H1 (cell line): ENCODE data around the gene SEC61G. TPM values are rescaled to one million over a fixed set of nuclear protein-coding genes. Genes with fewer than 3 reads are reported as not detected.

Experiments
- CTBP2 ChIP-seq: IDR thresholded peaks from 2 replicates; pipeline ENCODE4 v1.7.0; 2011; ENCODE audit warnings: borderline replicate concordance, mild to moderate bottlenecking, moderate library complexity, mixed read lengths, low read length; ENCODE audit not compliant: insufficient read depth, insufficient read length
- EP300 ChIP-seq, 2 experiments: IDR thresholded peaks; 1 replicate in 1 of 2; 2 replicates in 1 of 2; pipeline ENCODE4 v1.6.1; 2011 to 2012; ENCODE audit warnings: low read depth in 2 of 2, low read length in 2 of 2, mild to moderate bottlenecking in 2 of 2, borderline replicate concordance in 1 of 2, inconsistent platforms in 1 of 2, moderate library complexity in 1 of 2
- MAFK ChIP-seq: IDR thresholded peaks from 2 replicates; pipeline ENCODE4 v1.6.1; 2012; ENCODE audit warnings: low read depth, mild to moderate bottlenecking, improper control_type of control experiment, low read length
- MAX ChIP-seq: IDR thresholded peaks from 2 replicates; pipeline ENCODE4 v1.6.1; 2012; ENCODE audit warnings: inconsistent platforms
- RNF2 ChIP-seq: fragments of 200-900, 300-1000 bp; sonication (generic); IDR thresholded peaks from 2 replicates; pipeline ENCODE4 v1.7.1; 2016; ENCODE audit warnings: borderline replicate concordance, low read depth, mild to moderate bottlenecking, antibody characterized with exemption, low read length; ENCODE audit not compliant: poor library complexity, severe bottlenecking; ENCODE audit errors: missing control alignments
- polyA plus RNA-seq, 7 experiments: library from polyadenylated mRNA; depleted of rRNA in 3 of 7; stranded (reverse) in 5 of 7; unstranded in 2 of 7; fragments of >200 nt in 5 of 7; fragments of 200-250 nt in 2 of 7; gene quantifications; 1 replicate in 5 of 7; 2 replicates in 1 of 7; 4 replicates in 1 of 7; pipeline versions ENCODE4 v1.2.1 to v1.2.3, GENCODE V29; 2011 to 2013; ENCODE audit warnings: missing spikeins in 2 of 7, mixed read lengths in 2 of 7
- total RNA-seq: library from RNA; stranded (reverse); fragmentation: NEBNext Ultra II Directional; extraction: Animal tissue kit (Norgen Biotek cat#: 25700); gene quantifications from 2 replicates; pipeline ENCODE4 v1.2.1, GENCODE V29; 2021

The SEC61G gene
- total and polyA plus RNA-seq, 2 of the 8 experiments (the other 6 are each of a cell fraction or from before 2014, with no cell fraction given) = 142 to 274 TPM

- no peak for TF ChIP-seq CTBP2
- no peak for TF ChIP-seq MAFK
- TF ChIP-seq MAX = no peak
- TF ChIP-seq RNF2 = no peak
- no peak for TF ChIP-seq EP300 (IDR thresholded peaks at IDR 0.05; ENCODE audit: borderline replicate concordance in 1 of 2, low read depth in 2 of 2, low read length in 2 of 2)
Observed at GRCh38 chr7:54774785-54775740, 16.1 kb upstream of the SEC61G start (continued).
